Epithelial cell of umbilical artery (primary cell): ENCODE measurements around the gene MAFG. TPM values are rescaled to one million over a fixed set of nuclear protein-coding genes. Genes with fewer than 3 reads are reported as not detected.

Source experiments
- total RNA-seq: library from RNA; depleted of rRNA; stranded (reverse); fragments of >200 nt; gene quantifications from 2 replicates; pipeline ENCODE4 v1.2.3, GENCODE V29; 2014

The MAFG gene
- total RNA-seq: 13.3 and 17.2 TPM in 2 replicates

GRCh38 chr17:81927653-81928543, at the start of gene MAFG:
MAFG (minus strand) TSS chr17:81927735; CDS start chr17:81923185, 4,550 bp downstream.

DNA sequence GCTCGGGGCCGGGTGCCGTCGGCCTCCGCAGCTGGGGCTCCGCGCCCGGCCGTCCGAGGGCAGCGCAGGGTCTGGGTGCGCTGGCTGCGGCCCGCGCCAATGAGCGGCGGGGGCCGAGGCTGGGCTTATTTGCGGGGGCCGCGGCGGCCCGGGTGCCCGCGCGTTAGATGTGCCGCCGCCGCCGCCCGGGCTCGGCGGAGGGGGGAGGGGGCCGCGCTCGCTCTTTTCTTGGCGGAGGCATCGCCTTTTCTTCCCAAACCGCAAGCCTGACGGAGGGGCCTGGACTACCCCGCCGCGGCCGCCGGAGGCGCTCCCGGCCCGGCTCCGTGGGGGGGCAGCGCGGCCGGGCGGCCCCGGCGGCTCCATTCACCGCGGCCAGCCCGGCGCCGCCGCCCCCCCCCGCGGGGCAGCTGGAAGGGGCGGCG, 33.6 kb upstream of the MAFG start, which contains the start of gene NOTUM:
NOTUM (minus strand) TSS at position 101 of the 425 bp plus-strand sequence. CDS start 278 bp downstream, outside the sequence.

DNA sequence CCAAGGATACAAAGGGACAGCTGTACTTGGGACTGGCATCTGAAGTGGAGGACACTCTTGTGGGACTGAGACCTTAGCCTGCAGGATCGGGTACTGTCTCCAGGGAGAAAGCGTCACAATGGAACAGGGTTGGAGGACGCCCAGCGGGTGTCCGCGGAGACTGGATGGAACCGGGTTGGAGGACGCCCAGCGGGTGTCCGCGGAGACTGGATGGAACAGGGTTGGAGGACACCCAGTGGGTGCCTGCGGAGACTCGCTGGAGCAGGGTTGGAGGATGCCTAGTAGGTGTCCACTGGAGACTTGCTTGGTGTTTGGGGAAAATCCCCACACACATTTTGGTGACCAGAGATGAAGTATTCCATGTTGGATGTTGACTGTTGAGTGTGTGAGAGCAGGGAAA, 19.7 kb upstream of the MAFG start, which contains the start of gene MYADML2:
MYADML2 (minus strand) TSS at position 45 of the 400 bp plus-strand sequence. CDS start 5,492 bp downstream, outside the sequence.

GRCh38 chr17:81917565-81918332, 9.8 kb downstream of the MAFG start, which contains the start of gene SIRT7:
SIRT7 (minus strand) TSS chr17:81918176; CDS start chr17:81918131, 45 bp downstream.

DNA sequence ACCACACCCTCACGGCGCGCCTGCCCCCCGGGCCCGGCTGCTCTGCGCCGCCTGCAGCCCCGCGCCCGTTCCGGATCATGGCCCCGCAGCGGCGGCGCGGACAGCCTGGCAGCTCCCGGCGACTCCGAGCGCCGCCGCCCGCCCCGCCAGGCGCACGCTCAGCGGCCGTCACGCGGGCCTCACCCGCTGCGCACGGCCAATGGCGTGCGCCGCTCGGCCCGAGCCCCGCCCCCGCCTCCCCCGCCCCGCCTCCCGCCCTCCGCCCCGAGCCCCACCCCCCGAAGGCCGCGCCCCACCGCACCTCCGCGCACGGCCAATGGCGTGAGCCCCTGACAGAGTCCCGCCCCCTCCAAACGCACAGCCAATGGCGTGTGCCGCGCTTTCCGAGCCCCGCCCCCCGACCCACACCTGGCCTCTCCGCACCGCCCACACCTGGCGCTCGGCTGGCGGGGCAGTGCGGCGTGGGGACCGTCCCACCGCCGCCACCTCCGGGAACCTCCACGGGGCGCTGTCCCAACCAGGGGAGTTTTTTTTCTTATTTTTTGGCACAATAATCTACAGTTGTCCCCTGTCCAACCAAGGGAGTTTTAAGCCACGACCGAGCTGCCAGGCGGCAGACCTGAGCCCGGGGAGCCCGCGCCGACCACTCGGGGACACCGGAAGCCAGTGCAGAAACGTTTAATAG, 16.1 kb downstream of the MAFG start, which contains the start of gene PCYT2:
PCYT2 (minus strand) TSS at position 123 of the 685 bp plus-strand sequence; CDS start at position 79, 44 bp downstream.

DNA sequence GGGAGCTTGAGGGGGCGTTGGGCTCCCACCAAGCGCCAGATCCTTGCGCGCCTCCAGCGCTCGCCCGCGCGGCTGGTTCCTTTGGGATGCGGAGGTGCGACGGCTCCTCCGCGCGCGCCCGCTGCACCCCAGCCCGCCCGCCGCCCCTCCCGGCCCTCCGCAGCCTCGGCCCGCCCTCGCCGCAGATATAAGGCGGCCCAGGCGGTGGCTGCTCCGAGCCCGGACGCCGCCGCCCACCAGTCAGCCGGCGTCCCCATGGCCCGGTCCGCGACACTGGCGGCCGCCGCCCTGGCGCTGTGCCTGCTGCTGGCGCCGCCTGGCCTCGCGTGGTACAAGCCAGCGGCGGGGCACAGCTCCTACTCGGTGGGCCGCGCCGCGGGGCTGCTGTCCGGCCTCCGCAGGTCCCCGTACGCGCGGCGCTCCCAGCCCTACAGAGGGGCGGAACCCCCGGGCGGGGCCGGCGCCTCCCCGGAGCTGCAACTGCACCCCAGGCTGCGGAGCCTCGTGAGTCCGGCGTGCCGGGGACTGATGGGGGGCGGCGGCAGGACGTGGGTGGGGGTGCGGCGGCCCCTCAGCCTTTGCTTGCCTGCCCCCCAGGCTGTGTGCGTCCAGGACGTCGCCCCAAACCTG, 25.4 kb downstream of the MAFG start, which contains the start of gene NPB:
NPB (plus strand) TSS at position 216 of the 630 bp plus-strand sequence; CDS start at position 256, 40 bp downstream.

GRCh38 chr17:81870981-81871386, 56.6 kb downstream of the MAFG start, which contains the start of gene ARHGDIA:
ARHGDIA (minus strand) TSS chr17:81871337; CDS start chr17:81869930, 1,407 bp downstream.

Other genes with a start within 250 kb of the MAFG start
- 21.1 and 39.6 TPM in 2 replicates for gene ARL16, start 243.9 kb downstream of the MAFG start, total RNA-seq
- gene HGS, start 243.7 kb downstream of the MAFG start, total RNA-seq: 64.3 and 78.6 TPM in 2 replicates
- 11.0 and 13.7 TPM in 2 replicates for gene MRPL12, start 224.4 kb downstream of the MAFG start, total RNA-seq
- 17.5 and 21.6 TPM in 2 replicates for gene SLC25A10, start 215.5 kb downstream of the MAFG start, total RNA-seq
- not detected in 2 replicates for gene GCGR, start 123.6 kb downstream of the MAFG start, total RNA-seq
- gene MCRIP1, start 94.4 kb downstream of the MAFG start, total RNA-seq: 126 and 148 TPM in 2 replicates
- not detected in 2 replicates for gene PPP1R27, start 92.7 kb downstream of the MAFG start, total RNA-seq
- gene P4HB, start 67.2 kb downstream of the MAFG start, total RNA-seq: 648 and 838 TPM in 2 replicates
- gene ARHGDIA, start 56.4 kb downstream of the MAFG start, total RNA-seq: 59.0 and 168 TPM in 2 replicates
- gene ALYREF, start 36.1 kb downstream of the MAFG start, total RNA-seq: 233 and 248 TPM in 2 replicates
- gene ANAPC11, start 36.0 kb downstream of the MAFG start, total RNA-seq: 208 and 256 TPM in 2 replicates
- not detected in 2 replicates for gene NPB, start 25.5 kb downstream of the MAFG start, total RNA-seq
- gene PCYT2, start 16.3 kb downstream of the MAFG start, total RNA-seq: 45.5 and 59.4 TPM in 2 replicates
- 17.2 and 36.6 TPM in 2 replicates for gene SIRT7, start 9.6 kb downstream of the MAFG start, total RNA-seq
- 114 and 138 TPM in 2 replicates for gene PYCR1, start 9.6 kb upstream of the MAFG start, total RNA-seq
- not detected in 2 replicates for gene MYADML2, start 19.5 kb upstream of the MAFG start, total RNA-seq
- not detected in 2 replicates for gene NOTUM, start 33.5 kb upstream of the MAFG start, total RNA-seq
- 19.8 and 21.4 TPM in 2 replicates for gene ASPSCR1, start 49.9 kb upstream of the MAFG start, total RNA-seq
- 78.9 and 79.6 TPM in 2 replicates for gene CENPX, start 95.1 kb upstream of the MAFG start, total RNA-seq
- gene LRRC45, start 95.6 kb upstream of the MAFG start, total RNA-seq: 21.8 and 29.8 TPM in 2 replicates
- gene RAC3, start 103.9 kb upstream of the MAFG start, total RNA-seq: 17.5 and 40.0 TPM in 2 replicates
- 66.1 and 75.0 TPM in 2 replicates for gene DCXR, start 110.0 kb upstream of the MAFG start, total RNA-seq
- gene RFNG, start 124.1 kb upstream of the MAFG start, total RNA-seq: 19.8 and 22.2 TPM in 2 replicates
- gene GPS1, start 124.2 kb upstream of the MAFG start, total RNA-seq: 95.9 and 105 TPM in 2 replicates
- gene DUS1L, start 138.1 kb upstream of the MAFG start, total RNA-seq: 59.8 and 77.2 TPM in 2 replicates
- gene FASN, start 170.5 kb upstream of the MAFG start, total RNA-seq: 49.1 and 83.8 TPM in 2 replicates